Measurements from ENCODE around the gene PIP4K2A.

DNA sequence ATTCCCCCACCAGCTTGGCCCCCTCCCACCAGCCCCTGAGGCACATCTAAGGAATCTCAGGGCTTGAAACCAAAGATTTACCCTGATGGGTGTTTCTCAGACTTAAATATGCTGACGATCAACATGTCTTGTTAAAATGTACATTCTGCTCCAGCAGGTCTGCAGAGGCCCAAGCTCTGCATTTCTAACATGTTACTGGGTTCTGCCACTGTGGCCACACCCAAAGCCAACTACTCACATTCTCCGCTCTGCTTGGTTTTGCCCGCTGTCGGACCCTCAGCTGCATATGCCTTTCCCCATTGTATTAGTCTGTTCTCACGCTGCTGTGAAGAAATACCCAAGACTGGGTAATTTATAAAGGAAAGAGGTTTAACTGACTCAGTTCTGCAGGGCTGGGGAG lies 8.9 kb downstream of the PIP4K2A start:
- TF ChIP-seq, protein P1, sequence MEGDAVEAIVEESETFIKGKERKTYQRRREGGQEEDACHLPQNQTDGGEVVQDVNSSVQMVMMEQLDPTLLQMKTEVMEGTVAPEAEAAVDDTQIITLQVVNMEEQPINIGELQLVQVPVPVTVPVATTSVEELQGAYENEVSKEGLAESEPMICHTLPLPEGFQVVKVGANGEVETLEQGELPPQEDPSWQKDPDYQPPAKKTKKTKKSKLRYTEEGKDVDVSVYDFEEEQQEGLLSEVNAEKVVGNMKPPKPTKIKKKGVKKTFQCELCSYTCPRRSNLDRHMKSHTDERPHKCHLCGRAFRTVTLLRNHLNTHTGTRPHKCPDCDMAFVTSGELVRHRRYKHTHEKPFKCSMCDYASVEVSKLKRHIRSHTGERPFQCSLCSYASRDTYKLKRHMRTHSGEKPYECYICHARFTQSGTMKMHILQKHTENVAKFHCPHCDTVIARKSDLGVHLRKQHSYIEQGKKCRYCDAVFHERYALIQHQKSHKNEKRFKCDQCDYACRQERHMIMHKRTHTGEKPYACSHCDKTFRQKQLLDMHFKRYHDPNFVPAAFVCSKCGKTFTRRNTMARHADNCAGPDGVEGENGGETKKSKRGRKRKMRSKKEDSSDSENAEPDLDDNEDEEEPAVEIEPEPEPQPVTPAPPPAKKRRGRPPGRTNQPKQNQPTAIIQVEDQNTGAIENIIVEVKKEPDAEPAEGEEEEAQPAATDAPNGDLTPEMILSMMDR (IDR thresholded peaks at IDR 0.05; ENCODE audit: poor library complexity): no peak
- TF ChIP-seq EZH2 (IDR thresholded peaks at IDR 0.05; ENCODE audit: borderline replicate concordance): no peak
